ENCODE data around the gene ZNF766. TPM values are rescaled to one million over a fixed set of nuclear protein-coding genes. Genes with fewer than 3 reads are reported as not detected.

Gene ZNF766
- total RNA-seq, result 5.8 and 9.1 TPM in 2 replicates

DNA sequence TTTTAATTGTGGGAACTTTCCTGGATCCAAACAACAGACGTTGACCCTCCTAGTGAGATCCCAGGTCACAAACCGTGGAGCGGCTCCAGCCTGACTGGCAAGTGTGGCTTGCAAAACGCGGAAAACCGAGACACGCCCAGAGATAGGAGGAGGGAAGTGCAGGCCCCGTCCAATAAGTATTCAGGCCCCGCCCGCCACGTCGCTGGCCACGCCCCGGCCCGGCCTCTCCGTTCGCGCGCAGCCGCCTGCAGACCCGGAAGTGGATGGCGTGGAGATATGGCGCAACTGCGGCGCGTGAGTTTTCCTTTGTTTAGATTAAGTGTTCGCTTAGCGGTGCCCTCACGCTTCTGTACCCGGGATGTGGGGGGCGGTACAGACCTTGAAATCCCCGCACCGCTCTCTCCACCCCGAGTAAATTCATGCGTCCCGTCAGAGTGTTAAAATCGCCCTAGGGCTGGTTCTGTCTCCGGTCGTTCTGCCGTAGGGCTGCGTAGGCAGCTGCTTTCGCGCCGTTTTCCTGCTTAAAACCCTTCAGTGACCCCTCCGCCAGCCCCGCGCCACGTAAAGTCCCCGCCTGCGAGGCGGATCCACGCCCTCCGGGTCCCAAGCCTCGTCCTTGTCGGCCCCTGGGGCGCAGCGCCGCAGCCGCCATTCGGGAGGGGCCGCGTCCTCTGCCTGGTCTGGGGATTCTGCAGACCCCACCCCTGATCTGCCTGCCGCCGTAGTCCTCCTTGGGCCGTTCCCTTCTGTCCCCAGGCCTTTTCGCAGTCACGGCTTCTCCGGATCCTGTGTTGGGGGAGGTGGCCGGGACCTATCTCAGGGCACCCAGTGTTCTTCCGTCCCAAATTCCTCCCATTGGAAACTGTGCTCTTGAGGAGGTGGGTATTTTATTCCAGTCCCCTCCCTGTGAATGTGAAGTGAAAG lies at the start of gene ZNF766:
Gene ZNF766, plus strand, starts transcription at position 250 of the 924 bp plus-strand sequence. Its CDS starts 27 bp downstream, at position 277.

DNA sequence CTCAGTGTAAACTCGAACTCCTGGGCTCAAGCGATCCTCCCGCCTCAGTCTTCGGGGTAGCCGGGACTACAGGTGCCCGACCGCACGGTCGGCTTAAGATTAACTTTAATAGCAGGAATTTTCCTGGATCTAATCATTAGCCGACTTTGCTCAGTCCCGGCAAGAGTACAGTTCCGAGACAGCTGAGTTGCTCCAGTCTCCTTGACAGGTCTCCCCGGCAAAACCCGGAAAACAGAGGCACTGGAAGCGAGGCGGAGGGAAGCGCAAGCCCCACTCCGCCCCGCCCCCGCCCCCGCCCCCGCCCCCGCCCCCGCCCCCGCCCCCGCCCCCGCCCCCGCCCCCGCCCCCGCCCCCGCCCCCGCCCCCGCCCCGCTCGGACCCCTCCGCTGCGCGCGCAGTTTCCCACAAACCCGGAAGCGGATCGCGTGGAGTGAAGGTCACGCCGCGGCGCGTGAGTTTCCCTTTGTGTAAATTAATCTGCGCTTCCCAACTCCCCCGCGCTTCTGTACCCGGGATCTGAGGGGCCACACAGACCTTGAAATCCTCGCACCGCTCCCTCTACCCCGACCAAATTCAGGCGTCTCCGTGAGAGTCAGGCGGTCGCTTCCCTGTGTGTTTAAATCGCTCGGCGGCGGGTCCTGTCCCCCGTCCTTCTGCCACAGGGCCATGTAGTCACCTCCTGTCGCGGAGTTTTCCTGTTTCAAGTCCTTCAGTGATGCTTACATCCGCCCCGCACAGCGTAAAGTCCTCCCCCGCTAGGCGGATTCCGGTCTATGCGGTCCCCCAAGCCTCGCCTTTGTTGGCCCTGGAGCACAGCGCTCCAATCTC lies 27.6 kb downstream of the ZNF766 start, which contains the start of gene ZNF480:
Gene ZNF480, plus strand, starts transcription at position 397 of the 828 bp plus-strand sequence. CDS start 3,244 bp downstream, outside the sequence.

DNA sequence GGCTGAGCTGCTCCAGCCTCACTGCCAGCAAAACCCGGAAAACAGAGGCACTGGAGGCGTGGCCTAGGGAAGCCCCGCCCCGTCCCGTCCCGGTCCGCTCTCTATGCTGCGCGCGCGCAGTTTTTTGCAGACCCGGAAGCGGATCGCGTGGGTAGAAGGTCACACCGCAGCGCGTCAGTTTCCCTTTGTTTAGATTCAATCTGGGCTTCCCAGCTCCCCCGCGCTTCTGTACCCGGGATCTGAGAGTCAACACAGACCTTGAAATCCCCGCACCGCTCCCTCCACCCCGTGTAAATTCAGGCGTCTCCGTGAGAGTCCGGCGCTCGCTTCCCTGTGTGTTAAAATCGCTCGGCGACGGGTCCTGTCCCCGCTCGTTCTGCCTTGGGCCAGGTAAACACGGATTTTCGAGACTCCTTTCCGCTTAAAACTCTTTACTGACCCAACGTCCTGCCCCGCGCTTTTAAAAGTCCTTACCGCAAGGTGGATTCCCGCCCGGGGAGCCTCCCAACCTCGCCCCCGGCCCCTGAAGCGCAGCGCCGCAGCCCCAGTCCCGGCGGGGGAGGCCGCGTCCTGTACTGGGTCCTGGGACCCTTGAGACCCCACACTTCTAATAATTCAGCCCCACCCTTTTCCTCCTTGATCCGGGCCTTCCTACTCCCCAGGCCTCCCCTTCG lies 66.9 kb downstream of the ZNF766 start, which contains the start of gene ZNF610:
Gene ZNF610, plus strand, starts transcription at position 127 of the 674 bp plus-strand sequence. CDS start 12,930 bp downstream, outside the sequence.

Other genes with a start within 250 kb of the ZNF766 start
- gene ZNF614, start 241.2 kb upstream of the ZNF766 start, total RNA-seq, result 7.0 and 10.0 TPM in 2 replicates
- 3.6 and 10.6 TPM in 2 replicates for gene ZNF432, start 220.7 kb upstream of the ZNF766 start, total RNA-seq
- 4.9 and 9.1 TPM in 2 replicates for gene ZNF841, start 173.8 kb upstream of the ZNF766 start, total RNA-seq
- 5.9 and 11.8 TPM in 2 replicates for gene ZNF616, start 129.6 kb upstream of the ZNF766 start, total RNA-seq
- gene ZNF836, start 98.0 kb upstream of the ZNF766 start, total RNA-seq, result 2.7 and 6.0 TPM in 2 replicates
- gene PPP2R1A, start 79.5 kb upstream of the ZNF766 start, total RNA-seq, result 231 and 295 TPM in 2 replicates
- gene ZNF480, start 27.6 kb downstream of the ZNF766 start, total RNA-seq, result 2.5 and 12.2 TPM in 2 replicates
- 1.4 and 13.9 TPM in 2 replicates for gene ZNF610, start 66.7 kb downstream of the ZNF766 start, total RNA-seq
- gene ZNF880, start 100.3 kb downstream of the ZNF766 start, total RNA-seq, result 17.1 and 29.9 TPM in 2 replicates
- 6.6 and 16.4 TPM in 2 replicates for gene ZNF528, start 128.3 kb downstream of the ZNF766 start, total RNA-seq
- gene ZNF534, start 159.6 kb downstream of the ZNF766 start, total RNA-seq, result not detected in 2 replicates
- 2.2 and 2.3 TPM in 2 replicates for gene ZNF578, start 184.0 kb downstream of the ZNF766 start, total RNA-seq

All from epithelial cell of alveolus of lung (primary cell).